Suprapubic skin (tissue), 3 donors: ENCODE data around the gene ULK4.

Experiments used
- CTCF ChIP-seq, 2 donors: fragments of 200-600 bp in 1 of 2; fragments of 450-650 bp in 1 of 2; sonication (generic) in 1 of 2; IDR thresholded peaks; one replicate each; pipeline ENCODE4 v1.5.1; 2016 to 2019; ENCODE audit warnings: antibody characterized with exemption in 2 of 2, mild to moderate bottlenecking in 1 of 2, moderate library complexity in 1 of 2
- EP300 ChIP-seq: sonication (generic); formaldehyde crosslinking; IDR thresholded peaks from one replicate; pipeline ENCODE4 v1.6.1; 2017; ENCODE audit warnings: antibody characterized with exemption

- no peak for TF ChIP-seq CTCF (IDR thresholded peaks at IDR 0.05)
- no peak for TF ChIP-seq EP300
Observed at GRCh38 chr3:41469083-41469482, 492.8 kb downstream of the ULK4 start.
